HG03457 (cell line): ENCODE measurements around the gene VWA3B.
"Not testable (repeated sequence)": the region's sequence is repeated elsewhere in the genome, so short reads cannot be mapped to it uniquely, and the experiment has no call there.

ENCODE experiments used
- ATAC-seq: cut with Tn5 transposase; IDR thresholded peaks from one replicate; pipeline ENCODE4 v1.9.1; 2021; ENCODE audit warnings: moderate number of reproducible peaks; ENCODE audit not compliant: unreplicated experiment

The VWA3B gene

DNA sequence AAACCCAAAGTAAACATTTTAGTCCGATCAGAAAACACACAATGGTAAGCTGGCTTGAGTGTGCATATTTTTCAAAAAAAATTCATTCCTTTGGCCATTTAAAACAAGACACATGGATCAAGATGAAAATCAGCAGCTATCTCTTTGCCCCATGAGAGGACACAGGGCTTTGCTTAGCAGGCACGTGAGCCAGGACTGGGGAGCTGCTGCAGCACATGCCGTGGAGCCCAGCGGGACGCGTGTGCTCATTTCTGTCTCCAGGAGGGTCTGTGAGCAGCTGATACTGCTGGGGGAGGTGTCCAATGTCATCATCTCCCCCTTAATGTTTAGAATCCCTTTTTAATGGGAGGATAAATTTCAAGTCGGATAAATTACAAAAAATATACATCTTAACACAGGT is 209.5 kb downstream of the VWA3B start:
- no peak for ATAC-seq

DNA sequence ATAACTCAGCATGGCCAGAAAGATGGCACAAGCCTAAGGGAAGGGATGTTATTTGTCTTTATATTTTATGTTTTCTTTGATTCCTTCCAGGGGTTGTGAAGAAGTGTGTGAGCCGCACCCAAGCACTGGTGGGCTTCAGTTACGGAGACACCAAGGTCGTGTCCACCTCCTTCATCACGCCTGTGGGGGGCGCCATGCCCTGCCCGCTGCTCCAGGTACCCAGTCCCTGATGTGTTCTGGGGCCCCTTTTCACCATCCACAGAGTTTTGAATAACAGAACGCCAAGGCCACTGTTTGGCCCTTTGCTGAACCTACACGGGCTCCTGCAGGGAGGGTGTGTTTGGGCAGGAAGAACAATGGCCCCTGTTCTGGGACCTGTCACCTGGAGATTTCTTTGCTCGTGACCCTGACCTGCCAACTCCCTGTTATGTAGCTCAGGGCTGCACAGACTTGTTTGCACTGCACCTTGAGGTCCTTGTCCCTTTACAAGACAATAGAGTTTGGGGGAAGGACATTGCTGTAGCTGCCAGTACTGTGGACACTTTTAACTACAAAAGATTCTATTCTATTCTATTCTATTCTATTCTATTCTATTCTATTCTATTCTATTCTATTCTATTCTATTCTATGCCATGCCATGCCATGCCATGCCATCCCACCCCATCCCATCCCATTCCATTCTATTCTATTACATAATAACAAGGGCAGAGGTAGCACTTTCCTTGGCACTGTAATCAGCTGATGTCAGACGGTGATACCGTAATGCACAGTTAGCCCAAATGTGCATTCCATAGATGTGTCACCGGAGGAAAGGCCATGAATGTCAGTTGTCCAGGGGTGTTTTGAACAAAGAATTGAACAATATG is 211.1 kb downstream of the VWA3B start:
- no peak for ATAC-seq

DNA sequence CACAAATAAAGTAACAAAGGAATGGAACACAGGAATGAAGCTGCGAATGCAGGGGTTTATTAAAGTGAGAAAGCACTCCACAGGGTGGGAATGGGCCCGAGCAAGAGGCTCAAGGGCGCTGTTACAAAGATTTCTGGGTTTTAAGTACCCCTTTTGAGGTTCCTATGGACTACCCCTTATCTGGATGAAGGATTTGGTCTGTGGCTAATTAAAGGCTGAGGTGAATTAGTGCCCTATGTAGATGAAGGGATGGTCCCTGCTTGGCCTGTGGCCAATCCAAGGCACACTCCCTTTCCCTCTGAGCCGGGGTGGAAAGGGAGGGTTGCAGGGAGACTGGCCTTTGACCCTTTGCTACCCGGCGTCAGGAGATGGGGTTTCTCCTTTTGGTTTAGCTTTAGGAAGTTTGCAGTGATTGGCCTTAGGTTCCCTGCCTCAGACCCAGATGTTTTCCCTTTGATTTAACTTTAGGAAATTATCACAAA is 211.8 kb downstream of the VWA3B start:
- ATAC-seq: no peak

DNA sequence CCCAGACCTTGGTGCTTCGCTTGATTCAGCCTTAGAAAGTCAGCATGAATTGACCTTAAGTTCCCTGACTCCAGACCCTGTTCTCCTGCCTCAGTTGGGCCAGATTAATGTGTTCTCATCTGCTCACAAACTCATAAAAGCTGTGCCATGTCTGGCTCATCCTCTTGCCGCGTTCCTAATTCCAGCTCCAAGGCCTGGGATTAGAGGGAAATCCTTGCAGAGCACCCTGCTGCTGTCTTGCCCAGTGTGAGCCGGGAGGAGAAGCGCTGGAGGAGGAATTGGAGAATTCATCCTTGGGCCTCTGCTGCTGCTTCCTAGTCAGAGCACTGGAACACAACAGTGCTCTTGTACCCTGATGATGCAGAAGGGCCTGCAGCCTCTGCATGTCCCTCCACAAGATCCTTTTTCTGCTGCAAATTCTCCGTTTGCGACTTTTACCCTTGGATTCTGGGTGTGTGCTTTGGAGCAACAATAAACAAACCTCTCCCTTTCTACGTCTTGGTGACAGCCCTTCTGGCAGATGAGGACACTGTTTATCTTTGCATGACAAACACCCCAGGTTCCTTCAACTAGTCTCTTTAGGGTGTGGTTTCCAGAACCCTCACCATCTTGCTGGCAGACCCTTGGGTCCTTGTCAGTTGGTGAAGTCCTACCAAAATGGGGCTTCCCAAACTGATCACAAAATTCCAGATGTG is 212.4 kb downstream of the VWA3B start:
- ATAC-seq: no peak

DNA sequence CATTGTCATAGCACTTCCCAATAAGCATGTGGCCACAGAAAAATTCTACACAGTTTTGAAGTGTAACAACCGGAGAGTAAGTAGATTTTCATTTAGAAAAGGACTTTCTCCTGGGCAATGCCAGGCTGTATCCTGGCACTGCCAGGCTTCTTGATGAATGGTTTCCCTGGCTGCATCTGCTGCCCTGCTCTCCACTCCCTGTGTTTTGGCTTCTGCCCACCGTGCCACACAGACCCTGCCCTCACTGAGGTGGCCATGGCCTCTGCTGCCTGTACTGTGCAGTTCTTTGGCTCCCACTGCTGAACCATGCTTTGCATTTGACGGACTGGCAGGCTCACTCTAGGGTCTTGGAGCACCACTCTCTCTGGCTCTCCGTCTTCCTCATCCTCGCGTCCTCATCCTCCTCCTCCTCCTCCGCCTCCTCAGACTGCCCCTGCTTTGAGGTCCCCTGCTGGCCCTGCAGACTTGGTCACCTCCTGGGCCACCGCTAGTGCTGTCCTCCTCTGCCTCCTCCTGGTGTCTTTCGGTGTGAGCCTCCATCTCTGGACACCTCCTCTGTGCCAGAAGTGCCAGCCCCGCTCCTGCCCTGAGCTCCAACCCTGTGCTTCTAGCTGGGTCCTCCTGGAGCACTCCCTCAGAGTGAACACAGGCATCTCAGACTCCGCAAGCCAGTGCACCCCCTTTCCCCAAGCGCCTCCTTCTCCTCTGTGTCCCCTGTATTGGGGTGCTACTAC is 213.3 kb downstream of the VWA3B start:
- ATAC-seq: no peak

DNA sequence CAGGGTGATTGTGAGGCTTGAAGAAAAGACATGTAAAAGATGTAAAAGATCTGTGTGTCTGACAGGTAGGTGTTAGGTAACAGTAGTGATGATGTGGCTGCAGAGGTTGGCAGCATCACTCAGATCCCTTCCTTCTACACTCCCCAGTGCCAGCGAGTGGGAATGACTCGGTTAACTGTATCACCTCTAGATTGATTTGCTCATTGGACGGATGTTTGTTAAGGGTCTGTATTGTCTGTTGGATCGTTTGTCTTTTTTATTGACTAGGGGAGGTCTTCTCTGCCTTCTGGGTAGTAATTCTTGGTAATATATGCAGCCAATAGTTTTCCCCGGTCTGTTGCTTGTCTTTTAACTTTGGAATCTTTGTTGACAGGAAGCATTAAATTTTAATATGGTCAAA is 214.5 kb downstream of the VWA3B start:
- no peak for ATAC-seq

DNA sequence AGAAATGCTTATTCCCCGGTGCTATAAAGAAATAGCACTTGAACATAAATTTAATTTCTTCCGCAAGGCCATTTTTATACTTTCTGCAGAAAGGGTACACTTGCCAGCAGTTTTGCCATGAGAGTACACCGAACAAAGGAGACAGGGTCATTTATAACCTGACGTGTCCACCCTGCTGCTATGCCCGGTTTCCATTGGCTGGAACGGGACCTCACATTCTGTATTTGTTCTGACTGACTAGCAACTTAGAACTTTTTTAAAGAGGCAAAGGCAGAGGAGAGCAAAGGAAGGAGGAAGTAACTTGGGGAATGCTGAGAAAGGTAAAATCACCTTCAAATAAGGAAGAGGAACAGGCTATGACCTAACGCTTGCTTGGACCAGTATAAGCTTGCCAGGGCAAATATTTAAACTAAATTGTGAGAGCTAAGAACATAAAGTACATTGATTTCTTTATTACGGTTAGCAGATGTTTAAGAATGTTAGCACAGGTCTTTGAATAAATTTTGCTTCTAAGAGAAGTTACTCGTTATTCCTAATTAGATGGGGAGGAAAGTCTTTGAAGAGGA is 220.2 kb downstream of the VWA3B start:
- ATAC-seq: not testable (repeated sequence)

DNA sequence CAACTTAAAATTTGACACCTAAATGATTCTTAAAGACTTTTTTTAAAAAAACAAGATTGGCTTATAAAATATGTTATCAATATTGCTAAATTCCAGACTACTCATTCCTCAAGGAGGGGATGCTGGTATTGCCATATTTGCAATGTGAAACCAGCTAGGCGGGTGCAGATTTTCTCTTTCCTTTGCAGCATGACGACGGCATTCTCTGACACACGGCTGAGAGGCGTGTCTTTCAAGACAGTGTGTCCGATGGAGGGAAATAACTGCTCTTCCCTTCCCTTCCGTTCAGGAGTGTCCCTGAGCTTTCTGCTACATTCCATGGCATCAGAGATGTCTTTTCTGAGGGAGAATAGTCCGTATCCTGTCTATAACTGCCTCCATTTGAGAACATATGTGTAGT is 221.1 kb downstream of the VWA3B start:
- no peak for ATAC-seq

DNA sequence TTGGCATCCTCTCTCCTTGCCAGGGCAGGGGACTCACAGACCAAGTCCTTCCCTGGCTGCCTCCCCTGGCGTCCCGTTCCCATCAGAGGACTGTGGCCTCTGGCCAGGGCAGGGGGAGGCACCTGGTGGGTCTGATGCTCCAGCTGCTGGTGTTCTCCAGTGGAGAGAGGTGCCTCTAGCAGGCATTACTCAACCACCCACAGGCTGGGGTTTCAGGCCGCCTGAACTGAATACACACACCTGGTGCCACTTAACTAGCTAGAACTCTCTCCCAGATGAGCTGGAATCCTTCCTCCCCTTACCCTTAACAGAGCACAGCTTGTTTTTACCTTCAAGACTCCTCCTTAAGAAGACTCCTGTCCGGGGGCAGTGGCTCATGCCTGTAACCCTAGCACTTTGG is 221.6 kb downstream of the VWA3B start:
- no peak for ATAC-seq

DNA sequence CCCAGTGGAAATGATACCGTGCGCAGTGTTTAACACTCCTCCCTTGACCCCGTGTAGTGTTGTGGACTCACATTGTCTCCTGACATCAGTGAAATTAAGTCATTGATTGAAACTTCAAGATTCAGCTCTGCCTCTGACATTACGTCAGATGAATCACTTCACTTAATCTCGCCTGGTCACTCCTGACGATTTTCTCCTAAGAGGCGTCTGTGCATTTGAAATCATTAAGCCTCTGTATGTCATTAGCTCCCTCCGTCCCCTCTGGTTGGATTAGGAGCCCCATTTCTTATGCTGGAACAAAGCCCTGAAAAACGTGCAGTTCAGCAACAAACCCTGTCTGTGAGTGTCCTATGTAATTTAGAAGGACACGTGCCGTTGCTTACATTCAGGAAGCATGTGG is 222.6 kb downstream of the VWA3B start:
- no peak for ATAC-seq

DNA sequence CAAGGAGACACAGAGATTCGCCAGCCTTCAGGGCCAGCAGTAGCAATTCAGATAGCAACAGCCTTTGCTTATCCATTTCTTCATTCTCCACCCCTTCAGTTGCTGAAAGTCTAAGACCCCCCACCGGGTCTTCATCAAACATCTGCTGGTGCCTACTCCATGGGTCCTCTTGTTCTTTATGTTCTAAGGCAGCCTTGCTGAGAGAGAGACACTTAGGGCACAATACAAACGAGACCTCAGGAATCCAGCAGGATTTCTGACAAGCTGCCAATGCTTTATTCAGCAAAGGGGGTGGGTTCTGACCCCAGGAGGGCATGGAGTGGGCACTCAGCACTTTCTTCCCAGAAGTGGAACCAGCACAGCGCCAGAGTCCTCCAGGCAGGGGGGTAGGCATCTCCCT is 223.0 kb downstream of the VWA3B start:
- ATAC-seq: no peak

DNA sequence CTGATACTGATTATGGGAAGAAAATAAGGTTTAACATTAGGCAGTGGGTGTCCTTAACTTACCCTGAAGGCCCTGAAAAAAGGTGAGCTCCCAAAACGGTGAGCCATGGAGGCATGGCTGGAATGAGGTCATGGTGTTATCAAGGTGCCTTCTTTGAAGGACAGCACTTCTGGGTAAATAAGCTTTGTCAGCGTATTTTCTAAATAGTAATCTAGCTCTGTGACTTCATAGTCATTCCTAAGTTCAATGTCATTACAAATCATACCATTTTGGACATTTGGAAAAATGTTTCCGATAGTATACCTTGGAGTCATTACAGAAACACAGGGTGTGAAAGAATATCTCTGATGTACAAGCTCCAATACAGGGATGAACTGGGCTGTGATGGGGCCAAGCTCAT is 224.1 kb downstream of the VWA3B start:
- no peak for ATAC-seq

DNA sequence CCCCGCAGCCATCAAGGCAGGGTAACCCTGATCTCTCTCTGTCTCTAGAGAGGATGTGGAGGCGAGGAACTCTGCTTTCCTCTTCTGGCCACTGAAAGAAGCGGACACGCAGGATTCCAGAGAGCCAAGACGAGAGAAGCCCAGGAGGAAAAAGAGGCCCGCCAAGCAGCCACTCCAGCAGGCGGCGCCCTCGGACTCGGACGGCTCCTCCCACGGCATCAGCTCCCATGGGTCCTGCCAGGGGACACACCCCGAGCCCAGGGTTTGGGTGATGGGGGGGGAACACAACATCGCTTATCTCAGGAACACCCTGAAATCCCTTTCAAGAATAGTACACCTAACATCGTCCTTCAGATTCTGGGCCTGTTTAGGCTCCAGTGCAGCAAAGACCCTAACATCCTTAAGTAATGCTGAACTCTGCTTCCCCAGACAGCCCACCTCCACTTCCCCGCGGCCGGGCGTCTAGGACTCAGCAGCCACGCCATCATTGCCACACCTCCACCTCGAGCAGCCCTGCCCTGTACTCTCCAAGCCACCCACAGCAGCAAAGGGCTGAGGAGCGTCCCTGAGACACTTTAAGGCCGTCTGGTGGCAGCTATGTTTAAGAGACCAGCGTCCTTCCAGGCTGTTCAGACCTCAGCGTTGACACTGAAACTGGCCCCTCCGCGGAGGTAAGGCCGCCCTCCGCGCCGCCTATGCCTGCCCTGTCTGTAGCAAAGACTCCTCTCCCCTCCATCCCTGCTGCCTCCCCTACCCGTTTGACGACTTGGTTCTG is 225.0 kb downstream of the VWA3B start:
- no peak for ATAC-seq

DNA sequence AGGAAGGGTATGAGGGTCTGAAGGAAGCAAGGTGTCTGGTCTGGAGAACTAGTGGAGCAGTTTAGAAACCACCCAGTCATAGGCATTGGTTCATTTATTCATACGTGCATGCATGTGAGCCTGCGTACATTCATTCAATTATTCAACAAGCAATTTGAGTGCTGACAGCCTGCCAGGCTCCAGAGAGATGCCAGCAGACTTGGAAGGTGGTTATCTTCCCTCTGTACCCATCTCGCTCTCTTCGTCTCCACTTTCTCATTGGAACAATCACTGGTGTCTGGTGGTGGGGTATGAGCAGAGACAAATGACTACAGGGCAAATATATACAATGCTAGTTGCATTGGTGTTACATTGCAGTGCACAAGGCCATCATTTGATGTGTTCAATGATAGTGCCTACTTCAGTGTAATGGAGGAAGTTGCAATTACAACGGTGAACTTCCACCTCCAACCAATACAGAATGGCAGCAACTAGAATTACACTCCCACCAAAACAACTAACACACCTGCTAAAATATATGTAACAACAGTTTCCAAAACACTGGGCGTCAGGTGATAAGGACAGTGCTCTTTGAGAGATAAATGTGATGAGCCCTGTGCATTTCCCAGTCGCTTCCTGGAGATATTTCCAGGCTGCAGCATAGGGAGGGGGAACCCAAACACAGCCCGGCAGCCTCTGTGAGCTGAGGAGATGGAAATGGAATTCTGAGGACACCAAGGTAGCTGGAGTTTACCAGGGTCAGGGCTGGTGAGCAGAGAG is 226.7 kb downstream of the VWA3B start:
- no peak for ATAC-seq

DNA sequence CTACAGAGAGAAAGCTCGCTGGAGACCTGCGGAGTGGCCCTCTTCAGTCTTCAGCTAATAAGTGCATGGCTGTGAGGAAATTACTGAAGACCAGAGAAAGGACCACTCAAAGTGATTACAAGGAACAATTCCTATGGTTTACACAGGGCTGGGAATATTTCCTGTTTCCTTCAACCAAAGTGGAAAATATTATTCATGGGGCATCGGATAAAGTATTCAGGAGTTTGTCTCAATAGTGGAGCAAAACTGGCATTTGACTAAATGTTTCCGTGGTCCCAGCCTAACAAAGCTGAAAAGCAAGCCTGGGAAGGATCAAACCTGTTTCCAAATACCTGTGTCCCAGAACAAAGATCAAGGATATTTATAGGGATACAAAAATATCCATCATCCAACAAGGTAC is 227.3 kb downstream of the VWA3B start:
- no peak for ATAC-seq

DNA sequence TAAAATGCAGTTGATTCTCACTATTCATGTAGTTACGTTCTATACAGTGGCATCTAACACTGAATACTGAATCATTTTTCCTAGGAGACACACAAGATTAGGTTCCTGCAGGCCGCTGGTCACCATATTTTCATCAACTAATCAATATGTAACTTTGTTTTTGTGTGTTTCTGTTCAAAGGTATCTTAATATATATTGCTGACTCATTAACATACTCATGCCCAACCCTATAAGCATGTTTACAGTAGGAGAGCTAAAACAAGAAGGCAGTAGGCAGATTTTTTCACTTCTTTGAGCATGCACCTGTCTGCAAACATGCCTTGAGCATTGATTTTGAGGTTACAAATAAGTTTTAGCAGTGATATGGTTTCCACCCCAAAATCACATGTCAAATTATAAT is 229.0 kb downstream of the VWA3B start:
- no peak for ATAC-seq

DNA sequence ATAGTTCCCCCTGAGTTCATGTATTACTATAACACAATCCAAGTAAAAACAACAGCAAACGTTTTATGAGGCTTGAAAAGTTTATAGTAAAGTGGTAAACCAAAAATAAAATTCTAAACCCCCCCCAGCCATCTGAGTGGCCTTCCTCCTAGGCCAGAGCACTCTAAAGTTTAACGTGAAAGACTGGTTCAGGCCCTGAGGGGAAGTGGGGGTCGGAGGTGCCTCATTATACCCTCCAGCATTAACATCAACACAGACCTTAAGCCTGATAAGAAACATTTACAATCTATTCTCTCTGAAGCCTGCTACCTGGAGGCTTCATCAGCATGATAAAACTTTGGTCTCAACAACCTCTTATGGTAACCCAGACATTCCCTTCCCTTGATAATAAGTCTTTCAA is 230.2 kb downstream of the VWA3B start:
- no peak for ATAC-seq

DNA sequence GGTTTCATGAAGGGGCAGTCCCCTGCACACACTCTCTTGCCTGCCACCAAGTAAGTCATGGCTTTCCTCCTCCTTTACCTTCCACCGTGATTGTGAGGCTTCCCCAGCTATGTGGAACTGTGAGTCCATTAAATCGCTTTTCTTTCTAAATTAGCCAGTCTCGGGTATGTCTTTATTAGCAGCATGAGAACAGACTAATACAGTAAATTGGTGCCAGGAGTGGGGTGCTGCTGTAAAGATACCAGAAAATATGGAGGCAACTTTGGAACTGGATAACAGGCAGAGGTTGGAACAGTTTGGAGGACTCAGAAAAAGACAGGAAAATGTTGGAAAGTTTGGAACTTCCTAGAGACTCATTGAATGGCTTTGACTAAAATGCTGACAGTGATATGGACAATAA is 233.2 kb downstream of the VWA3B start:
- not testable (repeated sequence) for ATAC-seq

DNA sequence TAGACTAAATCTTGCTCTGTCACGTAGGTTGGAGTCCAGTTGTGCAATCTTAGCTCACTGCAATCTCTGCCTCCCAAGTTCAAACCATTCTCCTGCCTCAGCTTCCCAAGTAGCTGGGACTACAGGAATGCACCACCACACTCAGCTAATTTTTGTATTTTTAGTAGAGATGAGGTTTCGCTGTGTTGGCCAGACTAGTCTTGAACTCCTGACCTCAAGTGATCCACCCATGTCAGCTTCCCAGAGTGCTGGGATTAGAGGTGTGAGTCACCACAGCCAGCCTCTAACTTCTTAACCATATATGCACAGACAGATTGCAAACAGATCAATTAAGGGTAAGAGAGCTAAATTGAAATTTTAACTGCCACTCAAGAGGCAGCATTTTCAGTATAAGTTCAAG is 237.2 kb downstream of the VWA3B start:
- no peak for ATAC-seq

DNA sequence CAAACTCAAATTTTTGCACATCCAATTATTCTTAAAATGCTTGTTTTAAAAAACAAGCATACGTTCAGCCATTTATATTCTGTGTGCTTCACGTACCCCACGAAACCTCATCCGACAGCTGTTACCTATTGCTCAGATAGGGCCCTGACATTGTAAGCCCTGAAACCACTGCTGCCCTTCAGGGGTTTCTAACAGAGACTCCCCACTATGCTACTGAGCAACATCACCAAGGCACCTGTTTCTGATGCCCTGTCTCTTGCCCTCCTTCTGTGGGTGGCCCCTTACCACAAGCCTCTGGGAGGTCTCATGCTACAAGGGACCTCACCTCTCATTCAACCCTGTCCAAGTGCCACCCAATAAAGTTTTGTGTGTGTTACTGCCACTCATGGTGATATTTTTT is 240.8 kb downstream of the VWA3B start:
- ATAC-seq: no peak
